WTC11 (cell line): Measurements from ENCODE around the gene PYGL. TPM values are rescaled to one million over a fixed set of nuclear protein-coding genes. Genes with fewer than 3 reads are reported as not detected.

Source experiments
- ATAC-seq: fragments of 200-7000 bp; cut with Tn5 transposase; 2 replicates; pipeline ENCODE4 v1.10.0; 2021; ENCODE audit warnings: mild to moderate bottlenecking, moderate library complexity
- CTCF ChIA-PET: fragments of 300-600 bp; sonication (Branson Sonifier 250); formaldehyde crosslinking; loops from one replicate; lab custom pipeline; 2021; ENCODE audit warnings: antibody characterized with exemption; lab: Charles Lee
- POLR2A ChIA-PET: fragments of 350-600 bp; sonication (Branson Sonifier 250); formaldehyde crosslinking; loops from one replicate; lab custom pipeline; 2021; ENCODE audit warnings: antibody characterized with exemption; lab: Charles Lee
- DNase-seq: peaks from one replicate; pipeline ENCODE4 v3.0.0; 2021; ENCODE audit warnings: low spot score
- H3K27ac Mint-ChIP-seq: 2 replicates; pipeline ENCODE4 v1.8.0; 2021; ENCODE audit warnings: mixed read lengths
- H3K27me3 Mint-ChIP-seq: 2 replicates; pipeline ENCODE4 v1.8.0; 2021; ENCODE audit warnings: low read depth, mild to moderate bottlenecking, moderate library complexity, mixed read lengths
- H3K36me3 Mint-ChIP-seq: 2 replicates; pipeline ENCODE4 v1.8.0; 2021; ENCODE audit warnings: mixed read lengths
- H3K4me1 Mint-ChIP-seq: 2 replicates; pipeline ENCODE4 v1.8.0; 2022; ENCODE audit warnings: mixed read lengths
- H3K4me3 Mint-ChIP-seq: 2 replicates; pipeline ENCODE4 v1.8.0; 2021; ENCODE audit warnings: mild to moderate bottlenecking, moderate library complexity, mixed read lengths
- H3K9me3 Mint-ChIP-seq: 2 replicates; pipeline ENCODE4 v1.8.0; 2021; ENCODE audit warnings: mixed read lengths
- ATF1 ChIP-seq: sonication (generic); formaldehyde crosslinking; IDR thresholded peaks from 2 replicates; pipeline ENCODE4 v1.8.1; 2023; ENCODE audit warnings: mild to moderate bottlenecking, moderate library complexity, missing genetic modification reagents
- ATF2 ChIP-seq: sonication (generic); formaldehyde crosslinking; IDR thresholded peaks from 2 replicates; pipeline ENCODE4 v1.8.1; 2022; ENCODE audit warnings: low read depth, missing genetic modification reagents, borderline replicate concordance
- GABPB1 ChIP-seq: sonication (generic); formaldehyde crosslinking; IDR thresholded peaks from 2 replicates; pipeline ENCODE4 v1.8.1; 2023; ENCODE audit warnings: mild to moderate bottlenecking, missing genetic modification reagents
- JUN ChIP-seq: sonication (generic); formaldehyde crosslinking; IDR thresholded peaks from 2 replicates; pipeline ENCODE4 v1.8.0; 2023; ENCODE audit warnings: mild to moderate bottlenecking, missing genetic modification reagents
- KAT7 ChIP-seq: sonication (generic); formaldehyde crosslinking; IDR thresholded peaks from 2 replicates; pipeline ENCODE4 v1.8.1; 2023; ENCODE audit warnings: missing genetic modification reagents, mild to moderate bottlenecking, borderline replicate concordance
- MYBL2 ChIP-seq: sonication (generic); formaldehyde crosslinking; IDR thresholded peaks from 2 replicates; pipeline ENCODE4 v1.8.1; 2023; ENCODE audit warnings: mild to moderate bottlenecking, moderate library complexity, missing genetic modification reagents
- NFE2L1 ChIP-seq: sonication (generic); formaldehyde crosslinking; IDR thresholded peaks from 2 replicates; pipeline ENCODE4 v1.8.1; 2023; ENCODE audit warnings: missing genetic modification reagents
- NR2C2 ChIP-seq: sonication (generic); formaldehyde crosslinking; IDR thresholded peaks from 2 replicates; pipeline ENCODE4 v1.8.0; 2022; ENCODE audit warnings: mild to moderate bottlenecking, missing genetic modification reagents
- TP53 ChIP-seq: sonication (generic); formaldehyde crosslinking; IDR thresholded peaks from 2 replicates; pipeline ENCODE4 v1.8.1; 2023; ENCODE audit warnings: mild to moderate bottlenecking, missing genetic modification reagents
- ZNF423 ChIP-seq: fragments of 250-450 bp; sonication (Bioruptor Pico); IDR thresholded peaks from 2 replicates; pipeline ENCODE4 v2.1.2; 2022; ENCODE audit warnings: mild to moderate bottlenecking, moderate library complexity
- total RNA-seq: library from RNA; stranded (reverse); gene quantifications from 3 replicates; pipeline ENCODE4 v1.2.3, GENCODE V29; 2021
- TF ChIP-seq, protein P1 (sequence below): fragments of 200-600 bp; IDR thresholded peaks from 2 replicates; pipeline ENCODE4 v1.8.0; 2022; ENCODE audit warnings: antibody characterized with exemption
- TF ChIP-seq, protein P2 (sequence below): sonication (generic); formaldehyde crosslinking; conservative IDR thresholded peaks from 2 replicates; pipeline ENCODE4 v1.8.1; 2022; ENCODE audit warnings: mild to moderate bottlenecking, missing genetic modification reagents
- TF ChIP-seq, protein P3 (sequence below): sonication (generic); formaldehyde crosslinking; IDR thresholded peaks from 2 replicates; pipeline ENCODE4 v1.8.0; 2023; ENCODE audit warnings: missing genetic modification reagents
- TF ChIP-seq, protein P4 (sequence below): sonication (generic); formaldehyde crosslinking; IDR thresholded peaks from 2 replicates; pipeline ENCODE4 v1.8.1; 2023; ENCODE audit warnings: mild to moderate bottlenecking, missing genetic modification reagents, moderate library complexity
- TF ChIP-seq, protein P5 (sequence below): sonication (generic); formaldehyde crosslinking; IDR thresholded peaks from 2 replicates; pipeline ENCODE4 v1.8.1; 2023; ENCODE audit warnings: mild to moderate bottlenecking, missing genetic modification reagents, moderate library complexity
- TF ChIP-seq, protein P6 (sequence below): fragments of 250-450 bp; sonication (Bioruptor Pico); IDR thresholded peaks from 2 replicates; pipeline ENCODE4 v1.9.0; 2021; ENCODE audit warnings: mild to moderate bottlenecking, borderline replicate concordance

Gene PYGL
- total RNA-seq, 1 experiment from 2014 or later: 81.0 TPM

GRCh38 chr14:50924236-50924635 lies 20.0 kb downstream of the PYGL start:
- ATAC-seq: no peak
- no peak overlapping the region for H3K27ac Mint-ChIP-seq
- H3K4me1 Mint-ChIP-seq: peaks cover 18% of the 10 kb centered on the region
- H3K27me3 Mint-ChIP-seq: no peaks in the 10 kb centered on the region
- no peak for TF ChIP-seq ZNF423 (CRISPR knock-in tag)
- TF ChIP-seq, protein P1, sequence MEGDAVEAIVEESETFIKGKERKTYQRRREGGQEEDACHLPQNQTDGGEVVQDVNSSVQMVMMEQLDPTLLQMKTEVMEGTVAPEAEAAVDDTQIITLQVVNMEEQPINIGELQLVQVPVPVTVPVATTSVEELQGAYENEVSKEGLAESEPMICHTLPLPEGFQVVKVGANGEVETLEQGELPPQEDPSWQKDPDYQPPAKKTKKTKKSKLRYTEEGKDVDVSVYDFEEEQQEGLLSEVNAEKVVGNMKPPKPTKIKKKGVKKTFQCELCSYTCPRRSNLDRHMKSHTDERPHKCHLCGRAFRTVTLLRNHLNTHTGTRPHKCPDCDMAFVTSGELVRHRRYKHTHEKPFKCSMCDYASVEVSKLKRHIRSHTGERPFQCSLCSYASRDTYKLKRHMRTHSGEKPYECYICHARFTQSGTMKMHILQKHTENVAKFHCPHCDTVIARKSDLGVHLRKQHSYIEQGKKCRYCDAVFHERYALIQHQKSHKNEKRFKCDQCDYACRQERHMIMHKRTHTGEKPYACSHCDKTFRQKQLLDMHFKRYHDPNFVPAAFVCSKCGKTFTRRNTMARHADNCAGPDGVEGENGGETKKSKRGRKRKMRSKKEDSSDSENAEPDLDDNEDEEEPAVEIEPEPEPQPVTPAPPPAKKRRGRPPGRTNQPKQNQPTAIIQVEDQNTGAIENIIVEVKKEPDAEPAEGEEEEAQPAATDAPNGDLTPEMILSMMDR: no peak
- no peaks in the 10 kb centered on the region for H3K9me3 Mint-ChIP-seq
- no peak for DNase-seq
- CTCF ChIA-PET: no interaction called here
- POLR2A ChIA-PET: no interaction called here
- H3K36me3 Mint-ChIP-seq: peaks cover 51% of the 10 kb centered on the region
- no peak overlapping the region for H3K4me3 Mint-ChIP-seq

GRCh38 chr14:50922803-50923202 lies 21.5 kb downstream of the PYGL start:
- DNase-seq (no peak), ATAC-seq (no peak)
- Mint-ChIP-seq H3K36me3 (peaks cover 52% of the 10 kb centered on the region), H3K27ac (no peak overlapping the region; the same call in 1 of the 2 replicates), H3K4me3 (no peak overlapping the region), H3K4me1 (peaks cover 18% of the 10 kb centered on the region), H3K27me3 (no peaks in the 10 kb centered on the region)
- ChIA-PET CTCF (no interaction called here), POLR2A (no interaction called here)
- TF ChIP-seq, protein P2, sequence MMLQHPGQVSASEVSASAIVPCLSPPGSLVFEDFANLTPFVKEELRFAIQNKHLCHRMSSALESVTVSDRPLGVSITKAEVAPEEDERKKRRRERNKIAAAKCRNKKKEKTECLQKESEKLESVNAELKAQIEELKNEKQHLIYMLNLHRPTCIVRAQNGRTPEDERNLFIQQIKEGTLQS: no peak
- TF ChIP-seq, protein P3, sequence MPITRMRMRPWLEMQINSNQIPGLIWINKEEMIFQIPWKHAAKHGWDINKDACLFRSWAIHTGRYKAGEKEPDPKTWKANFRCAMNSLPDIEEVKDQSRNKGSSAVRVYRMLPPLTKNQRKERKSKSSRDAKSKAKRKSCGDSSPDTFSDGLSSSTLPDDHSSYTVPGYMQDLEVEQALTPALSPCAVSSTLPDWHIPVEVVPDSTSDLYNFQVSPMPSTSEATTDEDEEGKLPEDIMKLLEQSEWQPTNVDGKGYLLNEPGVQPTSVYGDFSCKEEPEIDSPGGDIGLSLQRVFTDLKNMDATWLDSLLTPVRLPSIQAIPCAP: no peak
- TF ChIP-seq JUN (CRISPR knock-in tag) (no peak), GABPB1 (CRISPR knock-in tag) (no peak), NFE2L1 (CRISPR knock-in tag) (no peak), ATF2 (CRISPR knock-in tag) (no peak), NR2C2 (CRISPR knock-in tag) (no peak), KAT7 (CRISPR knock-in tag) (no peak), TP53 (CRISPR knock-in tag) (no peak), MYBL2 (CRISPR knock-in tag) (no peak), ATF1 (CRISPR knock-in tag) (no peak)
- TF ChIP-seq, protein P4, sequence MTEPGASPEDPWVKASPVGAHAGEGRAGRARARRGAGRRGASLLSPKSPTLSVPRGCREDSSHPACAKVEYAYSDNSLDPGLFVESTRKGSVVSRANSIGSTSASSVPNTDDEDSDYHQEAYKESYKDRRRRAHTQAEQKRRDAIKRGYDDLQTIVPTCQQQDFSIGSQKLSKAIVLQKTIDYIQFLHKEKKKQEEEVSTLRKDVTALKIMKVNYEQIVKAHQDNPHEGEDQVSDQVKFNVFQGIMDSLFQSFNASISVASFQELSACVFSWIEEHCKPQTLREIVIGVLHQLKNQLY: no peak
- TF ChIP-seq, protein P5, sequence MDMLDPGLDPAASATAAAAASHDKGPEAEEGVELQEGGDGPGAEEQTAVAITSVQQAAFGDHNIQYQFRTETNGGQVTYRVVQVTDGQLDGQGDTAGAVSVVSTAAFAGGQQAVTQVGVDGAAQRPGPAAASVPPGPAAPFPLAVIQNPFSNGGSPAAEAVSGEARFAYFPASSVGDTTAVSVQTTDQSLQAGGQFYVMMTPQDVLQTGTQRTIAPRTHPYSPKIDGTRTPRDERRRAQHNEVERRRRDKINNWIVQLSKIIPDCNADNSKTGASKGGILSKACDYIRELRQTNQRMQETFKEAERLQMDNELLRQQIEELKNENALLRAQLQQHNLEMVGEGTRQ (CRISPR knock-in tag): no peak
- TF ChIP-seq, protein P6, sequence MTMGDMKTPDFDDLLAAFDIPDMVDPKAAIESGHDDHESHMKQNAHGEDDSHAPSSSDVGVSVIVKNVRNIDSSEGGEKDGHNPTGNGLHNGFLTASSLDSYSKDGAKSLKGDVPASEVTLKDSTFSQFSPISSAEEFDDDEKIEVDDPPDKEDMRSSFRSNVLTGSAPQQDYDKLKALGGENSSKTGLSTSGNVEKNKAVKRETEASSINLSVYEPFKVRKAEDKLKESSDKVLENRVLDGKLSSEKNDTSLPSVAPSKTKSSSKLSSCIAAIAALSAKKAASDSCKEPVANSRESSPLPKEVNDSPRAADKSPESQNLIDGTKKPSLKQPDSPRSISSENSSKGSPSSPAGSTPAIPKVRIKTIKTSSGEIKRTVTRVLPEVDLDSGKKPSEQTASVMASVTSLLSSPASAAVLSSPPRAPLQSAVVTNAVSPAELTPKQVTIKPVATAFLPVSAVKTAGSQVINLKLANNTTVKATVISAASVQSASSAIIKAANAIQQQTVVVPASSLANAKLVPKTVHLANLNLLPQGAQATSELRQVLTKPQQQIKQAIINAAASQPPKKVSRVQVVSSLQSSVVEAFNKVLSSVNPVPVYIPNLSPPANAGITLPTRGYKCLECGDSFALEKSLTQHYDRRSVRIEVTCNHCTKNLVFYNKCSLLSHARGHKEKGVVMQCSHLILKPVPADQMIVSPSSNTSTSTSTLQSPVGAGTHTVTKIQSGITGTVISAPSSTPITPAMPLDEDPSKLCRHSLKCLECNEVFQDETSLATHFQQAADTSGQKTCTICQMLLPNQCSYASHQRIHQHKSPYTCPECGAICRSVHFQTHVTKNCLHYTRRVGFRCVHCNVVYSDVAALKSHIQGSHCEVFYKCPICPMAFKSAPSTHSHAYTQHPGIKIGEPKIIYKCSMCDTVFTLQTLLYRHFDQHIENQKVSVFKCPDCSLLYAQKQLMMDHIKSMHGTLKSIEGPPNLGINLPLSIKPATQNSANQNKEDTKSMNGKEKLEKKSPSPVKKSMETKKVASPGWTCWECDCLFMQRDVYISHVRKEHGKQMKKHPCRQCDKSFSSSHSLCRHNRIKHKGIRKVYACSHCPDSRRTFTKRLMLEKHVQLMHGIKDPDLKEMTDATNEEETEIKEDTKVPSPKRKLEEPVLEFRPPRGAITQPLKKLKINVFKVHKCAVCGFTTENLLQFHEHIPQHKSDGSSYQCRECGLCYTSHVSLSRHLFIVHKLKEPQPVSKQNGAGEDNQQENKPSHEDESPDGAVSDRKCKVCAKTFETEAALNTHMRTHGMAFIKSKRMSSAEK (CRISPR knock-in tag): no peak
- TF ChIP-seq, all 79 proteins: peak for 0
- H3K9me3 Mint-ChIP-seq: 0 out of 2 replicates have a peak, but pooled peaks cover 3% of the 10 kb centered on the region
